T-helper 17 cell (primary cell): Measurements from ENCODE around the gene ACVR1. TPM values are rescaled to one million over a fixed set of nuclear protein-coding genes. Genes with fewer than 3 reads are reported as not detected.

Experiments
- ATAC-seq: fragments of 150-1000 bp; cut with Tn5 transposase; 2 replicates; pipeline ENCODE4 v1.10.0; 2021; ENCODE audit warnings: mild to moderate bottlenecking, moderate library complexity
- DNase-seq, 3 donors: peaks; one replicate each; pipeline versions ENCODE4 v3.0.0 to v3.0.0-alpha.2; 2020 to 2021
- H3K9me3 ChIP-seq: one replicate; pipeline ENCODE4 v1.7.0; 2013; ENCODE audit warnings: low read length, mild to moderate bottlenecking; ENCODE audit not compliant: control insufficient read depth, poor library complexity, severe bottlenecking
- H3K27ac Mint-ChIP-seq: one replicate; pipeline ENCODE4 v1.8.0; 2022; ENCODE audit warnings: mild to moderate bottlenecking, moderate library complexity, mixed read lengths
- H3K27me3 Mint-ChIP-seq: one replicate; pipeline ENCODE4 v1.8.0; 2022; ENCODE audit warnings: mixed read lengths
- H3K36me3 Mint-ChIP-seq: one replicate; pipeline ENCODE4 v1.8.0; 2022; ENCODE audit warnings: low read depth, mixed read lengths
- H3K4me1 Mint-ChIP-seq: one replicate; pipeline ENCODE4 v1.8.0; 2022; ENCODE audit warnings: mild to moderate bottlenecking, mixed read lengths
- H3K4me3 Mint-ChIP-seq: one replicate; pipeline ENCODE4 v1.8.0; 2022; ENCODE audit warnings: mild to moderate bottlenecking, moderate library complexity, mixed read lengths
- total RNA-seq, 4 donors: library from RNA in 2 of 4; stranded (reverse) in 2 of 4; gene quantifications; one replicate each; pipeline ENCODE4 v1.2.3 and lab custom pipeline; 2022 to 2026

ACVR1 gene
- total RNA-seq, 2 donors from 2014 or later: 37.4 to 38.2 TPM

DNA sequence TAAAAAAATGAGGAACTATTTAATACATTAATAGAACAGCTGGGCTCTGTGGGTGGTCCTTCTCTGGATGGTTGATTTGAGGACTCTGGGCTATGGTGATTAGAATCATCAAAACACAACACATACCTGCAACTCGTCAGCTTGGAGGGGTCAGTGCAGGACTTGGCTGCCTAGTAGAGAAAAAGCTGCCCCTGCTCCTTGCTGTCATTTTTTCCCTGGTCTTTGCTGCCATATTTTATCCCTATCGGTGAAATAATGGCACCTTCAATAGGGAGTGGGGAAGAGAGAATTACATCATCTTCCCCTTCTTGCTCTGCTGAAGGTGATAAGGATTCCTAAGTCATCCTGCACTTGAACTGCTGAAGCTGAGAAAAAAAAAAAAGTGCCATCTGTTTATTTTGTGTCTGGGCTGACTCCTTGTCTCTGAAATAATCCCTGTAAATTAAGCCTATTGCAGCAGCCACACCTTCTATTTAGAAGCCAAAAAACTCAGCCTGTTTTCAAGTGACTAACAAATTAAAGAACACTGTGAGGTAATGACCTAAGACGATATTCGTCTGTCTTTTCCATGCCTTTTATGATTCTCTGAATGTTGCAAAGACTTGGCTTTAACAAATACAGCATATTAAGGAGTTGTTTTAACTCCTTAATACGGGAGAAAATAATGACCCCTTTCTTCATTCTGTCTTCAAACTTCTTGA is 89.3 kb downstream of the ACVR1 start:
- peaks cover 6% of the 10 kb centered on the region for H3K36me3 Mint-ChIP-seq
- H3K27me3 Mint-ChIP-seq: no peaks in the 10 kb centered on the region
- ATAC-seq (no peak), DNase-seq (no peak)
- no peaks in the 10 kb centered on the region for H3K9me3 ChIP-seq
- peaks cover 48% of the 10 kb centered on the region for H3K4me1 Mint-ChIP-seq
- H3K27ac Mint-ChIP-seq: peak overlapping the region; percentile 4
- no peak overlapping the region for H3K4me3 Mint-ChIP-seq

DNA sequence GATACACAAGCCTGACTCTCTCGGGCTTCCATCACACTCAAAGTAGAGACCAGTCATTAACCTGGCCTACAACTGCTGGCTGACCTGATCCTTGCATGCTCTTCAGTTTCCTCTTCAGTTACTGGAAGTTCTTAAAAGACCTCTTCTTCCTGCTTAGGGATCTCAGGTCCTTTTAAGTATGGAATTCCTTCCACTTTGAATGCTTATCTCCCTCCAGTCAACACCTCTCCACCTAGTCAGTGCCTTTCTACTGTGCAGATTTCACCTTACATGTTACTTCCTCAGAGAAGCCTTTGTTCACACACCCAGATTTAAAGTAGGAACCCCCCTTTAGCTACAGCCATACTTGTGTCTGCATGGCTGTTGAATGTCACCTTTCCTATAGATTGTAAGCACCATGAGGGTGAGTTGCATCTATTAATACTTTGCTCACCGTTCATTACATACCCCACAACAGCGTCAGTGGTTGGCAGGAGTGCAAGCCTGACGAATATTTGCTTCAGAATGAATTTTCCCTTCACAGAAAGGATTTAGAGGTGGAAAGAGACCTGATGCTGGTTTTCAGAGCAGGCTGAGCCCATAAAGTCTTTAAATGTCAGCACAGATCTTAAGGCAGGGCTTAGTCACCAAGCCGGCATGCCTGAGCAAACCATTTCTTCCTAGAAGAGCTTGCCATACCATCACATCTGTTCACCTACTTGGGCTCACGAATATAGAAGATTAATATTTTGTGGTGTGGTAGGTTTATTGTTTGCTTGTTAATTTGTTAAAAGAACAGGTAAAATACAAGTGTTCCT is 90.1 kb downstream of the ACVR1 start:
- no peak for ATAC-seq
- DNase-seq: no peak
- H3K27ac Mint-ChIP-seq: peak overlapping the region; percentile 54
- H3K36me3 Mint-ChIP-seq: peaks cover 6% of the 10 kb centered on the region
- no peaks in the 10 kb centered on the region for H3K27me3 Mint-ChIP-seq
- H3K4me1 Mint-ChIP-seq: peaks cover 49% of the 10 kb centered on the region
- H3K9me3 ChIP-seq: no peaks in the 10 kb centered on the region
- no peak overlapping the region for H3K4me3 Mint-ChIP-seq

DNA sequence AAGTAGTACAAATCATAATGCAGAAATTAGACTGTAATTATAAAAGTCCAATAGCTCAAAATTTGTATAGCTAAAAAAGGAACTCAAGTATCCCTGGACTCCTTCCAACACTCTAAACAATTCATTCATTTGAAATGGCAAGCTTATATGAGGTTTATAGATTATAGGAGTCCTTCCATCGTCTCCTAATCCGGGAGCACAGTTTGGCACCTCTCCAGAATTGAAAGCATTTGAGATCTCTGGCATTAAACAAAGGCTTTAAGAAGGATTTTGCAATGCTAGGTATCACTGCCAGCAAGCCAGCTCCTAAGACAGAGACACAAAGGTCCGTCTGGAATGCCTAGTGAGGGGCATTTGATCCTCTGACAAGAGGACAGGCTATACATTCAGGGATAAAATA is 90.9 kb downstream of the ACVR1 start:
- Mint-ChIP-seq H3K36me3 (peaks cover 7% of the 10 kb centered on the region), H3K27me3 (no peaks in the 10 kb centered on the region), H3K27ac (no peak overlapping the region), H3K4me3 (no peak overlapping the region), H3K4me1 (peaks cover 52% of the 10 kb centered on the region)
- no peaks in the 10 kb centered on the region for H3K9me3 ChIP-seq
- DNase-seq (no peak), ATAC-seq (no peak)

DNA sequence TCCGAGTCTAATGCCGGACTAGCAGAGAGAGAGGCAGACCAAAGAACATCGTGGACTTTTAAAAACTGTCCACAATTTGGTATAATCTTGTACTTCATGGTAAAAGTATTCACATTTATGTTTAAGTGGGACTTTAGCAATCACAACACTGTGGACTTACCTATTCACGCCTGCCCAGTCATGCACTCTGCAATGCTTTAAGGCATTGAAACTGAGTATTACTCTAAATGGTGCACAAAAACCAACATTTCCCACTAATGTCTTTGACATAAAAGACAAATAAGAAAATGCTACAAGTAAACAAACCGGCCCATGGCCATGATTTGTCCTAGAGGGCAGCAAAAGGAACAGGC is 91.3 kb downstream of the ACVR1 start:
- Mint-ChIP-seq H3K36me3 (peaks cover 9% of the 10 kb centered on the region), H3K27me3 (no peaks in the 10 kb centered on the region), H3K4me1 (peaks cover 50% of the 10 kb centered on the region), H3K4me3 (no peak overlapping the region), H3K27ac (peak overlapping the region; percentile 47)
- H3K9me3 ChIP-seq: no peaks in the 10 kb centered on the region
- ATAC-seq (no peak), DNase-seq (no peak)

DNA sequence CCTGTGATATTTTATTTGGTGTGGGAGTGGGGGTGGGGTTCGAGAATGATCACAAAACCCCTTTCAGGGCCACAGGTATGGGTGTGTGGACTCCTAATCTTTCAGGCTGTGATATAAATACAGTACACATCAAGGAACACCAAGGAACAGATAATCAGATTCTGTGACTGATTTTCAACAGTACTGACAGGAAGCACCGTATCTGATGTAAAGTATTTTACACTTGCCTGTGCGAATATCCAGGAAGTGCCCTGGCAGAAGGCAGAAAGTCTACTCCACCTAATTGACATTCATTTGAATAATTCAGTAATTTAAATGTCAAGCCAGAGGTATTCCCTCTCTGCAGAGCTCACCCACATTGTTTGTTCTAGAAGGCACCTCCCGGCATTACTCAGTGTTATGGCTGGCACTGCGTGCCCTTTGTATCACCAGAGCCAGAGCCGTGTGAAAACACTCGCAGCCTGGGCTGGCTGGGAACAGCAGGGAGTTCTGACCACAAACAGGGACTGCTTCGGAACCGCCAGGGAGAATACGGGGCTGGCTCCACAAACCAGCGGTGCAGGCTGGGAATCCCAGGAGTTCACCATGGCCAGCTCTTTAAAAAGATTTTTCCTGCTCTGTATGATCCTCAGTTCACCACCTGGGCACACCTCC is 91.8 kb downstream of the ACVR1 start:
- peak; percentile 40 for ATAC-seq
- H3K4me3 Mint-ChIP-seq: no peak overlapping the region
- H3K27ac Mint-ChIP-seq: peak overlapping the region; percentile 47

DNA sequence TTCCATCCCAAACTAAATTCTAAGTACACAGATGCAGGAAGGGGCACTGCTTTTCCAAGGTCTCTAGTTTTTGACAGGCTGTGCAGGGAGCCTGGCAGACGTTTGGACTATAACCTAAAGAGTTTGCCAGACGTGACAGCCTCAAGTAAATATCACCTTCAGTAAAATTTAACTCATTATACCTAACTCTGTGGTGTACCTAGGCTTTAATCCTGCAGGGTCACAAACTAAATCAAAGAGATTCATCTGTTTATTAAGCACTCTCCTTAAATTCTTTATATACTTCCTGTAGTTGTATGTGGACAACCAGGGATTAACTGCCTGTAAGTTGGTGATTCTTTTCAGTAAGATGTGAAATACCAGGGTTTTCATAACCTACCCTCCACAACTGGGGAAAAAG is 92.9 kb downstream of the ACVR1 start:
- H3K4me3 Mint-ChIP-seq: no peak overlapping the region

More for the DNA sequence above, 91.8 kb downstream of the ACVR1 start:
- Mint-ChIP-seq H3K27me3 (no peaks in the 10 kb centered on the region), H3K36me3 (peaks cover 12% of the 10 kb centered on the region), H3K4me1 (peaks cover 47% of the 10 kb centered on the region)
- DNase-seq: no peak
- no peaks in the 10 kb centered on the region for H3K9me3 ChIP-seq

DNA sequence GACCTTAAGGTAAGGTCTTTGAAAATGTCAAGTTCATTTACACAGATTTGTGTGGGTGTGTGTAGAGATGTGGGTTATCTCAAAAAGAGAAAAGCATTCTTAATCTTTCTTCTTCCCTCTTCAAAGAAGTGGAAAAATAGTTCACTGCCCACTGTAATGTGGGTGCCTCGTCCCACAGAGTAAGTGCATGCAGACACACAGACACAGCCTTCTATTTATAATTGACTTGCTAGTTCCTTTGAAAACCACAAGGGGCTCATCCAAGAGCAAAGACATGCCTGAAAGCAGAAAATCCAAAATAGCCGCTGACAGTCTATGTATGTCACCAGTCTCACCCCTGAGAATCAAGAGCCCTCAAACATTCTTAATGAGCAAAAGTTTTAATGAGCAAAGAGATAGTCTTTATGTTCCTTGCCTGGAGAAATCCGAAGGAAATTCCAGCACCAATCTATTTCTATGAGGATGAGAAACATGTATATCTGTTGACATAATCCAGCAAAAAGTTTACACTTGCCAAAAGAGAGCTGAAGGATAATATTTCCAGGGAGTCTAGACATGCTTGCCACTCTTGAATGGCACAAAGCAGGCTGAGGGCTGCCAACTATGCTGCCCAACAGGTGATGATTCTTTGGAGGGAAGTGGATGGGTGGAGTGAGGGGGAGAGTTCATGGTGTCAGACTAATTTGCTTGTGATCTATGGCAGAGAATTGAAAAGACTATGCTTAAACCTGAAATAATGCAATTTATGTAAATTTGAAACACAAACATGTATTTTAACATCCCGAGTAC is 93.9 kb downstream of the ACVR1 start:
- H3K27me3 Mint-ChIP-seq: no peaks in the 10 kb centered on the region
- peaks cover 15% of the 10 kb centered on the region for H3K36me3 Mint-ChIP-seq
- DNase-seq (no peak), ATAC-seq (no peak)
- no peak overlapping the region for H3K27ac Mint-ChIP-seq
- H3K4me1 Mint-ChIP-seq: peaks cover 35% of the 10 kb centered on the region
- no peaks in the 10 kb centered on the region for H3K9me3 ChIP-seq
- no peak overlapping the region for H3K4me3 Mint-ChIP-seq

More for the DNA sequence above, 92.9 kb downstream of the ACVR1 start:
- DNase-seq (no peak), ATAC-seq (no peak)
- H3K27me3 Mint-ChIP-seq: no peaks in the 10 kb centered on the region
- H3K27ac Mint-ChIP-seq: peak overlapping the region; percentile 47
- no peaks in the 10 kb centered on the region for H3K9me3 ChIP-seq
- peaks cover 15% of the 10 kb centered on the region for H3K36me3 Mint-ChIP-seq
- peaks cover 41% of the 10 kb centered on the region for H3K4me1 Mint-ChIP-seq

DNA sequence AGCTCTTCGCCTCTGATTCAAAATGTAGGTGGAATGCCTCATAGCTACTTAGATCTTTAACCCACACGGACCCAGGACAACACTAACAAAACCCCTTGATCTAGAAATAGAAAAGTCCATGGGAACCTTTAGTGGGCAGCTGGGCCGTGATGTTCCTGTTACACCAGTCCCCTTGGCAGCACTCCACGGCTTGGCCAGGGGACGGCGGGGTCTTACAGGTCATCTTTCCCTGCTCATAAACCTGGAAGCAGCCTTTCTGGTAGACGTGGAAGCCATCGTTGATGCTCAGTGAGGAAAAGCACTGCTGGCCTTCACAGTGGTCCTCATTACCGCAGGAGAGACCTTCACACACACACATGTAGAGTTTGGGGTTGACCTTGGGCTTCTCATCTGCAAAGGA is 95.9 kb downstream of the ACVR1 start:
- no peak overlapping the region for H3K27ac Mint-ChIP-seq
- ATAC-seq: no peak
- H3K4me1 Mint-ChIP-seq: peaks cover 26% of the 10 kb centered on the region
- DNase-seq: no peak
- H3K36me3 Mint-ChIP-seq: peaks cover 9% of the 10 kb centered on the region
- H3K9me3 ChIP-seq: no peaks in the 10 kb centered on the region
- H3K27me3 Mint-ChIP-seq: no peaks in the 10 kb centered on the region
- H3K4me3 Mint-ChIP-seq: no peak overlapping the region

DNA sequence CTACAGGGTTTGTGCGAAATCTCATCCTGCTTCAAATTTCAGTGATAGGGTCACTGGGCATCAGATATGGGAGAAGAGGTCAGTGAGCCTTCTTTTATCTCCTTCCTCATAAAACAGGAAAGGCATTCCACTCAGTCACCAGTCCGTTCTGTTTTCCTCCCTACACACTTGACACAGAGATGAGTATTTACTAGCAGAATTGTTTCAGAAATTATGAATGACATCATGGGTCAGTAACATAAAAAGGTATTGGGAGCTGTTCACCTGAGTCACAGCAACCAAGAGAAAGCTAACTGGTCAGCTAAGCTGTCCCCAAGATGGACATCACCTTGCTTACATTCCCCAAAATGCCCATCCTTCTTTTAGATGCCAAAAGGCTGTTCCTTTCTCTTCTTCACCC is 96.3 kb downstream of the ACVR1 start:
- H3K27ac Mint-ChIP-seq: no peak overlapping the region
- H3K4me3 Mint-ChIP-seq: no peak overlapping the region
- peaks cover 9% of the 10 kb centered on the region for H3K36me3 Mint-ChIP-seq
- peaks cover 26% of the 10 kb centered on the region for H3K4me1 Mint-ChIP-seq
- no peaks in the 10 kb centered on the region for H3K27me3 Mint-ChIP-seq
- no peaks in the 10 kb centered on the region for H3K9me3 ChIP-seq
- DNase-seq (no peak), ATAC-seq (no peak)

DNA sequence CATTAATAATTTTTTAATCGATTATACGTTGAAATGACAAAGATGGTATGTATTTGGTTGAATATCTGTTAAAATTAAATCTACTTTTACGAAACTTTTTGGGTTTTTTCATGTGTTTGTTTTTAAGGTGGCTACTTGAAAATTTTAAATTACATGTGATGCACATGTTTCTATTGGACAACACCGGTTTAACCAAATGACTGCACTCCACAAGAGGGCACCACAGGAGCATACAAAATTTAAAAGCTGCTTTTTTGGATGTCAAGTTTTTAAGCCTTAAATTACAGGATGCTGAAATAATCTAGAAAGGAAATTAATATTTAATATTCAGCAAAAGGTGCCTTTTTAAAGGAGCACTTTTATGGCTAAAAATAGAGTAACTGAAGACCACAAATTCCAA is 98.7 kb downstream of the ACVR1 start:
- Mint-ChIP-seq H3K27me3 (no peaks in the 10 kb centered on the region), H3K4me3 (no peak overlapping the region), H3K4me1 (peaks cover 12% of the 10 kb centered on the region), H3K36me3 (peaks cover 11% of the 10 kb centered on the region), H3K27ac (no peak overlapping the region)
- no peak for ATAC-seq
- DNase-seq: peak in 1 of 3 donors; percentile 30
- no peaks in the 10 kb centered on the region for H3K9me3 ChIP-seq

DNA sequence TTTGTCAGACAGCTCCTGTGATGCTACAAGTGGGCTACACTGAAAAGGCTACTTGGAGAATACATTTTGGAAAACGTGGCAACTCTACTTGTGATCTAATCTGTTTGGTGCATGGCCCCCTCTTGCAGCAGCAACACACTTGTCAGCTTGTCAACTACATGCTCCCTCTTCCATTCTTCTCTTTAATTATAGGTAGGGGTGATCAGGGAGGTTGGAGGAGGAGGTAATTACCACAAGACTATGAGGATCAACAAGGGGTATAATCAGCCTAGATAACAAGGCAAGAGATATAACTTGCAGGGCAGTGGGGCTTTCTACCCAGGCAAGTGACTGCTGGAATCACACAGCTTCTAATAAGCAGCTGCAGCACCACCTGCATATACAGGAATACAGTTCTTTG is 104.9 kb downstream of the ACVR1 start:
- Mint-ChIP-seq H3K36me3 (peaks cover 17% of the 10 kb centered on the region), H3K4me1 (peaks cover 8% of the 10 kb centered on the region), H3K27ac (no peak overlapping the region), H3K4me3 (no peak overlapping the region), H3K27me3 (no peaks in the 10 kb centered on the region)
- DNase-seq (no peak), ATAC-seq (no peak)
- no peaks in the 10 kb centered on the region for H3K9me3 ChIP-seq

DNA sequence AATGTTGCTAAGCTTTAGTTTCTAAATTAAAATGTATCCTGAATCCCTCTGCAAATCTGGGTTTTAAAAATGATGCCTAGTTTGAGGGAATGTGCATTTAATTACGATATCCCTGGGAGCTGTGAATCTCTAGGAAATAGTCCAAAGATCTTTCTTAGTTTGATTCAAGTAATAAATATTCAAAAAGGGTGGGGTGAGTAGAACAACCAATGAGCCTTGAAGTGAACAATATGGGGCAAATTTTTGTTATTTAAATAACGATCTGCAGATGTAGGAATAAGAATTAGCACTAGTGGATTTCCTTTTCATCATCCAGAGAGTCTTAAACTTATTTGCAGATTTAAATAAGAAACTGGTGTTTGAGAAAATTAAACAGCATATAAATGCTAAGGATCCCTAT is 106.3 kb downstream of the ACVR1 start:
- peaks cover 8% of the 10 kb centered on the region for H3K4me1 Mint-ChIP-seq
- H3K27ac Mint-ChIP-seq: no peak overlapping the region
- no peaks in the 10 kb centered on the region for H3K9me3 ChIP-seq
- DNase-seq (no peak), ATAC-seq (no peak)
- H3K27me3 Mint-ChIP-seq: no peaks in the 10 kb centered on the region
- no peak overlapping the region for H3K4me3 Mint-ChIP-seq
- peaks cover 20% of the 10 kb centered on the region for H3K36me3 Mint-ChIP-seq

DNA sequence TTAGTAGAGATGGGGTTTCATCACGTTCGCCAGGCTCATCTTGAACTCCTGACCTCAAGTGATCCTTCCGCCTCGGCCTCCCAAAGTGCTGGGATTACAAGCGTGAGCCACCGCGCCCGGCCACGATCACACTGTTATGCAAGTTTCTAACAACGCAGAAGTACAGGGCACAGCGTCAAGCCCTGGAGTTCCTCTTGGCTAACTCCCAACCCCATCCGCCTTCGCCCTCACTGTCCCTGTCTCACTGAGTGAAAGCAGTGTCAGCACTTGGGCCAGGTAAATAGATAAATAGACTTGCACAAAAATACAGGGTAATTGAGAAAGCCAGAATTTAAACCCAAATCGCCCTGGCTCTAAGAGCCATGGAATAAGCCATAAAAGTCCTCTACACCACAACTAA is 111.7 kb downstream of the ACVR1 start:
- no peak for ATAC-seq
- peaks cover 19% of the 10 kb centered on the region for H3K36me3 Mint-ChIP-seq
- H3K4me1 Mint-ChIP-seq: peaks cover 4% of the 10 kb centered on the region
- H3K27me3 Mint-ChIP-seq: no peaks in the 10 kb centered on the region
- DNase-seq: no peak
- H3K27ac Mint-ChIP-seq: no peak overlapping the region
- H3K9me3 ChIP-seq: peaks cover 3% of the 10 kb centered on the region
- no peak overlapping the region for H3K4me3 Mint-ChIP-seq
